Right atrium auricular region (tissue), 2 donors: ENCODE data around the gene PVALEF. TPM values are rescaled to one million over a fixed set of nuclear protein-coding genes. Genes with fewer than 3 reads are reported as not detected.
A peak's percentile ranks its signal among the peaks of the same experiment; 100 is the strongest.

Source experiments
- DNase-seq: peaks from one replicate; pipeline ENCODE4 v3.0.0-alpha.2; 2019; ENCODE audit warnings: low spot score
- H3K27ac ChIP-seq, 2 donors: fragments of 200-600 bp; sonication (generic); 1 replicate in 1 of 2; 2 replicates in 1 of 2; pipeline ENCODE4 v1.5.1; 2016 to 2019
- H3K27me3 ChIP-seq, 2 donors: fragments of 200-600 bp; sonication (generic); one replicate each; pipeline versions ENCODE4 v1.5.1 to v1.6.0; 2017 to 2019
- H3K36me3 ChIP-seq: fragments of 200-600 bp; sonication (generic); one replicate; pipeline ENCODE4 v1.5.1; 2016
- H3K4me1 ChIP-seq, 2 donors: fragments of 200-600 bp; sonication (generic); one replicate each; pipeline versions ENCODE4 v1.5.1 to v1.6.0; 2017 to 2019
- H3K4me3 ChIP-seq, 2 donors: fragments of 200-600 bp; sonication (generic); 1 replicate in 1 of 2; 2 replicates in 1 of 2; pipeline ENCODE4 v1.5.1; 2017 to 2019; ENCODE audit warnings: mild to moderate bottlenecking in 1 of 2, moderate library complexity in 1 of 2
- H3K9me3 ChIP-seq, 2 donors: fragments of 200-600 bp; sonication (generic); one replicate each; pipeline ENCODE4 v1.5.1; 2019
- CTCF ChIP-seq, 2 donors: fragments of 200-600 bp; sonication (generic); IDR thresholded peaks; one replicate each; pipeline ENCODE4 v1.5.1; 2019; ENCODE audit warnings: antibody characterized with exemption in 2 of 2
- total RNA-seq, 2 donors: library from RNA; depleted of rRNA; stranded (reverse); fragments of >200 nt; gene quantifications; one replicate each; pipeline ENCODE4 v1.1.0, GENCODE V29; 2016

The PVALEF gene
- total RNA-seq, 2 donors from 2014 or later, result not detected

GRCh38 chr17:81164371-81165245 is 699 bp upstream of the PVALEF start:
- no peaks in the 10 kb centered on the region for H3K27me3 ChIP-seq
- no peaks in the 10 kb centered on the region for H3K9me3 ChIP-seq
- H3K27ac ChIP-seq, result peak overlapping the region; percentile 26 to 66
- DNase-seq, result no peak
- H3K4me1 ChIP-seq, result peaks cover 0 to 26% of the 10 kb centered on the region in 2 donors
- H3K36me3 ChIP-seq, result no peaks in the 10 kb centered on the region
- no peak for TF ChIP-seq CTCF (IDR thresholded peaks at IDR 0.05)
- H3K4me3 ChIP-seq, result peak overlapping the region in 1 of 2 donors; percentile 53

DNA sequence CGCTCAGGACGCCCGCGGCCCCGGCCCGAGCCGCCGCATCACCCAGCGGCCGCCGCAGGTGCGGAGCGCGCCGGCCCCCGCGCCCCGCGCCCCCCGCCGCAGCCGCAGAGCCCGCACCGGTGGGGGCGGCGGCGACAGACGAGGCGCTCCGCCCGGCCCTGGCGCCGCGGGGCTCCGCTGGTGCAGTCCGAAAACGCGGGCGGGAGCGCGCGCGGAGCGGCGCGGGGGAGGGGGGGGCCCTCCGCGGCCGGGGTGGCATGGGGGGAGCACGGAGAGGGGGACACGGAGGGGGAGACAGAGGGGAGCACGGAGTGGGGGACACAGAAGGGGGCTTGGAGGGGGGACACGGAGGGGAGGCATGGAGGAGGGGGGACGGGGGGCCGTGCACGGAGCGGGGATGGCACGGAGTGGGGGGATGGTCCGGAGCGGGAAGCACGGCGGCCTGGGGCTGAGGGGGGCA is 756 bp downstream of the PVALEF start, which contains the start of gene AATK:
AATK (minus strand) TSS at position 189 of the 460 bp plus-strand sequence. CDS start 229 bp downstream, outside the sequence.
- H3K27ac ChIP-seq, result peak within 1 kb of the TSS; percentile 26 to 66
- H3K4me1 ChIP-seq, result peaks cover 0 to 14% of the 10 kb centered on the region in 2 donors
- H3K9me3 ChIP-seq, result no peaks in the 10 kb centered on the region
- no peaks in the 10 kb centered on the region for H3K36me3 ChIP-seq
- H3K4me3 ChIP-seq, result peak within 1 kb of the TSS; percentile 45 to 53
- DNase-seq, result no peak
- TF ChIP-seq CTCF (IDR thresholded peaks at IDR 0.05), result no peak
- no peaks in the 10 kb centered on the region for H3K27me3 ChIP-seq

DNA sequence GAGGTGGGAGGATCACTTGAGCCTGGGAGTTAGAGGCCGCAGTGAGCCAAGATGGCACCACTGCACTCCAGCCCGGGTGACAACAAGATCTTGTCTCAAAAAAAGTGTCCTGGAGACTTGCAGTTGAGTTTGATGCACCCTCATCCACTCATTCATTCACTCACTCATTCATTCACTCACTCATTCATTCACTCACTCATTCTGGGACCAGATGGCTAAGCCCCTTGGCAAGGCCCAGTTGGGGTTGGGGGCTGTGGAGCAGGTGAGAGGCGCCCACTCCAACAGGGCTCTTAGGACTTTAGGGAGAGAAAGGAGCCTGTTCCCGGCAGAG is 1.9 kb downstream of the PVALEF start:
- Histone ChIP-seq H3K9me3 (no peaks in the 10 kb centered on the region), H3K4me3 (no peak overlapping the region), H3K4me1 (peaks cover 0 to 14% of the 10 kb centered on the region in 2 donors), H3K27me3 (no peaks in the 10 kb centered on the region), H3K36me3 (no peaks in the 10 kb centered on the region), H3K27ac (no peak overlapping the region)
- no peak for TF ChIP-seq CTCF (IDR thresholded peaks at IDR 0.05)
- no peak for DNase-seq

DNA sequence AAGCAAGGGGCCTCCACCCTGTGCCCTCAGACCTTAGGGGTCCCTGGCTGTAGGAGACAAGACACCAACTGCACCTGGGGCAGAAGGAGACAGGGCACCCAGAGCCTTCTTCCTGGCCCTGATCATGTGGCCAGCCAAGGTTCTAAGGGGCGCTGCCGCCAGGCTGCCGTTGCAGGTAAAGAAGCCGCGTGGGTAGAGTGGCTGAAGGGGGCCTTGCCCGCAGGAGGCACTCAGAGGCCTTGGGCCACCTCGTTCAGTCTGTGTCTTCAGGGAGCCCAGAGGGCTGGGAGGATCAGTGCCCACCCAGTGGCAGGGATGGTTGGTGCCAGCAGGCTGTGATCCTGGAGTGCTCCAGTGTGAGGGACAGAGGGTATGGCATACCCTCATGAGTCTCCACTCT is 2.3 kb downstream of the PVALEF start:
- TF ChIP-seq CTCF (IDR thresholded peaks at IDR 0.05), result no peak
- Histone ChIP-seq H3K36me3 (no peaks in the 10 kb centered on the region), H3K4me1 (peaks cover 0 to 14% of the 10 kb centered on the region in 2 donors), H3K27ac (no peak overlapping the region), H3K4me3 (no peak overlapping the region), H3K9me3 (no peaks in the 10 kb centered on the region), H3K27me3 (no peaks in the 10 kb centered on the region)
- DNase-seq, result no peak

- no peak for DNase-seq
- no peak overlapping the region for H3K27ac ChIP-seq
- no peaks in the 10 kb centered on the region for H3K9me3 ChIP-seq
- H3K4me1 ChIP-seq, result peaks cover 0 to 9% of the 10 kb centered on the region in 2 donors
- TF ChIP-seq CTCF (IDR thresholded peaks at IDR 0.05), result no peak
- H3K4me3 ChIP-seq, result no peak overlapping the region
- H3K36me3 ChIP-seq, result no peaks in the 10 kb centered on the region
- H3K27me3 ChIP-seq, result no peaks in the 10 kb centered on the region
These were observed 4.6 kb downstream of the PVALEF start for GRCh38 chr17:81169870-81170309.
